GM23338 (cell line): ENCODE data around the gene BNIPL. TPM values are rescaled to one million over a fixed set of nuclear protein-coding genes. Genes with fewer than 3 reads are reported as not detected.

ENCODE experiments used
- ATAC-seq: fragments of 200-7000 bp; cut with Tn5 transposase; 3 replicates; pipeline ENCODE4 v1.9.1; 2020
- DNase-seq: peaks from one replicate; pipeline ENCODE4 v3.0.0-alpha.2; 2015; ENCODE audit warnings: low spot score
- H2AFZ ChIP-seq: fragments of 200-600 bp; sonication (generic); 2 replicates; pipeline ENCODE4 v1.8.0; 2016; ENCODE audit warnings: antibody characterized with exemption, mild to moderate bottlenecking, moderate library complexity
- H3F3A ChIP-seq: fragments of 200-600 bp; sonication (generic); replicated peaks from 2 replicates; pipeline ENCODE4 v1.8.0; 2017; ENCODE audit warnings: antibody characterized with exemption, mixed run types, low read depth
- H3K27ac ChIP-seq: fragments of 200-600 bp; sonication (generic); 2 replicates; pipeline ENCODE4 v1.6.1; 2016; ENCODE audit warnings: low read depth
- H3K27me3 ChIP-seq: fragments of 200-600 bp; sonication (generic); 2 replicates; pipeline ENCODE4 v1.8.0; 2016; ENCODE audit warnings: mild to moderate bottlenecking, mixed run types, moderate library complexity; ENCODE audit not compliant: insufficient read depth
- H3K36me3 ChIP-seq: fragments of 200-600 bp; sonication (generic); 2 replicates; pipeline ENCODE4 v1.8.0; 2016; ENCODE audit warnings: mild to moderate bottlenecking; ENCODE audit not compliant: insufficient read depth
- H3K4me1 ChIP-seq: fragments of 200-600 bp; sonication (generic); 2 replicates; pipeline ENCODE4 v1.8.0; 2016; ENCODE audit warnings: mild to moderate bottlenecking, moderate library complexity; ENCODE audit not compliant: insufficient read depth
- H3K4me2 ChIP-seq: fragments of 200-600 bp; sonication (generic); 2 replicates; pipeline ENCODE4 v1.7.1; 2017; ENCODE audit warnings: mixed run types
- H3K4me3 ChIP-seq: fragments of 200-600 bp; sonication (generic); 2 replicates; pipeline ENCODE4 v1.6.1; 2016; ENCODE audit warnings: mixed run types
- H3K79me2 ChIP-seq: fragments of 200-600 bp; sonication (generic); replicated peaks from 2 replicates; pipeline ENCODE4 v1.8.0; 2017; ENCODE audit warnings: mild to moderate bottlenecking; ENCODE audit not compliant: insufficient read depth
- H3K9me2 ChIP-seq: fragments of 200-600 bp; sonication (generic); 2 replicates; pipeline ENCODE4 v1.8.0; 2017; ENCODE audit not compliant: insufficient read depth
- H4K20me1 ChIP-seq: fragments of 200-600 bp; sonication (generic); replicated peaks from 2 replicates; pipeline ENCODE4 v1.8.0; 2017; ENCODE audit warnings: mild to moderate bottlenecking; ENCODE audit not compliant: insufficient read depth
- H3K27ac Mint-ChIP-seq: 2 replicates; pipeline ENCODE4 v1.8.0; 2020; ENCODE audit warnings: inconsistent platforms, mild to moderate bottlenecking, moderate library complexity, mixed read lengths
- H3K27me3 Mint-ChIP-seq: 3 replicates; pipeline ENCODE4 v1.8.0; 2022; ENCODE audit warnings: low read depth, mild to moderate bottlenecking, moderate library complexity, mixed read lengths, inconsistent platforms; ENCODE audit not compliant: insufficient read depth, poor library complexity
- H3K36me3 Mint-ChIP-seq: 3 replicates; pipeline ENCODE4 v1.8.0; 2021; ENCODE audit warnings: low read depth, mild to moderate bottlenecking, inconsistent platforms, moderate library complexity, mixed read lengths
- H3K4me1 Mint-ChIP-seq: 3 replicates; pipeline ENCODE4 v1.8.0; 2020; ENCODE audit warnings: mild to moderate bottlenecking, inconsistent platforms, mixed read lengths
- H3K4me3 Mint-ChIP-seq: 3 replicates; pipeline ENCODE4 v1.8.0; 2021; ENCODE audit warnings: moderate library complexity, mild to moderate bottlenecking, inconsistent platforms, mixed read lengths
- H3K9me3 Mint-ChIP-seq: 3 replicates; pipeline ENCODE4 v1.8.0; 2020; ENCODE audit warnings: moderate library complexity, mild to moderate bottlenecking, inconsistent platforms, mixed read lengths
- EZH2 ChIP-seq: fragments of 200-600 bp; sonication (generic); IDR thresholded peaks from one replicate; pipeline ENCODE4 v1.8.0; 2017; ENCODE audit warnings: antibody characterized with exemption, mild to moderate bottlenecking, low read depth; ENCODE audit not compliant: unreplicated experiment
- ZNF114 ChIP-seq: fragments of 250-450 bp; sonication (Bioruptor Pico); IDR thresholded peaks from 2 replicates; pipeline ENCODE4 v1.5.0; 2020; ENCODE audit warnings: mild to moderate bottlenecking, moderate library complexity
- polyA plus RNA-seq: library from polyadenylated mRNA; unstranded; fragments of >200 nt; fragmentation: Nextera tagmentation; extraction: Ambion mirVana; gene quantifications from 2 replicates; pipeline ENCODE4 v1.2.1, GENCODE V29; 2016
- total RNA-seq: library from RNA; depleted of rRNA; stranded (reverse); fragments of >200 nt; shearing (Covaris generic); gene quantifications from 2 replicates; pipeline ENCODE4 v1.2.3, GENCODE V29; 2014
- TF ChIP-seq, protein P1 (sequence below): fragments of 250-450 bp; sonication (Bioruptor Pico); IDR thresholded peaks from 2 replicates; pipeline ENCODE4 v1.5.0; 2020; ENCODE audit warnings: mild to moderate bottlenecking, moderate library complexity
- TF ChIP-seq, protein P2 (sequence below): IDR thresholded peaks from 2 replicates; pipeline ENCODE4 v1.6.1; 2016; ENCODE audit warnings: antibody characterized with exemption
- TF ChIP-seq, protein P3 (sequence below), 2 experiments: fragments of 200-600 bp in 1 of 2; sonication (generic) in 1 of 2; conservative IDR thresholded peaks; 2 replicates each; pipeline versions ENCODE4 v1.5.1 to v1.6.1; 2016 to 2017; ENCODE audit warnings: antibody characterized with exemption in 2 of 2, low read depth in 2 of 2, mild to moderate bottlenecking in 2 of 2, moderate library complexity in 1 of 2

Gene BNIPL
- total and polyA plus RNA-seq, 2 experiments from 2014 or later, result 0.91 to 1.2 TPM

DNA sequence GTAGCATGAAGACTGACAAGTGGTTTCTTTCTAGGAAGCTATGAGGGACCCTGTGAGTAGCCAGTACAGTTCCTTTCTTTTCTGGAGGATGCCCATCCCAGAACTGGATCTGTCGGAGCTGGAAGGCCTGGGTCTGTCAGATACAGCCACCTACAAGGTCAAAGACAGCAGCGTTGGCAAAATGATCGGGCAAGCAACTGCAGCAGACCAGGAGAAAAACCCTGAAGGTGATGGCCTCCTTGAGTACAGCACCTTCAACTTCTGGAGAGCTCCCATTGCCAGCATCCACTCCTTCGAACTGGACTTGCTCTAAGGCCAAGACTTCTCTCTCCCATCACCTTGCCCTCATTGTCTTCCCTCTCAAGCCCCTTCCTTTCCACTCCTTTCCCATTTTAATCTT is 30.8 kb downstream of the BNIPL start:
- ATAC-seq (no peak), DNase-seq (no peak)
- Histone ChIP-seq H3K4me2 (no peak overlapping the region), H4K20me1 (no peaks in the 10 kb centered on the region), H3K36me3 (no peaks in the 10 kb centered on the region), H3K4me3 (no peak overlapping the region), H3K27me3 (no peaks in the 10 kb centered on the region), H3F3A (peaks cover 28% of the 10 kb centered on the region), H3K9me2 (no peaks in the 10 kb centered on the region), H2AFZ (no peak overlapping the region), H3K4me1 (peaks cover 8% of the 10 kb centered on the region; the same call in 1 of the 2 replicates), H3K27ac (0 out of 2 replicates have a peak overlapping the region, but pooled peaks have one; percentile 76), H3K79me2 (peaks cover 40% of the 10 kb centered on the region)
- H3K27me3 Mint-ChIP-seq, result peaks cover 13% of the 10 kb centered on the region
- H3K4me1 Mint-ChIP-seq, result peaks cover 20% of the 10 kb centered on the region
- H3K36me3 Mint-ChIP-seq, result peaks cover 34% of the 10 kb centered on the region
- TF ChIP-seq, protein P1, sequence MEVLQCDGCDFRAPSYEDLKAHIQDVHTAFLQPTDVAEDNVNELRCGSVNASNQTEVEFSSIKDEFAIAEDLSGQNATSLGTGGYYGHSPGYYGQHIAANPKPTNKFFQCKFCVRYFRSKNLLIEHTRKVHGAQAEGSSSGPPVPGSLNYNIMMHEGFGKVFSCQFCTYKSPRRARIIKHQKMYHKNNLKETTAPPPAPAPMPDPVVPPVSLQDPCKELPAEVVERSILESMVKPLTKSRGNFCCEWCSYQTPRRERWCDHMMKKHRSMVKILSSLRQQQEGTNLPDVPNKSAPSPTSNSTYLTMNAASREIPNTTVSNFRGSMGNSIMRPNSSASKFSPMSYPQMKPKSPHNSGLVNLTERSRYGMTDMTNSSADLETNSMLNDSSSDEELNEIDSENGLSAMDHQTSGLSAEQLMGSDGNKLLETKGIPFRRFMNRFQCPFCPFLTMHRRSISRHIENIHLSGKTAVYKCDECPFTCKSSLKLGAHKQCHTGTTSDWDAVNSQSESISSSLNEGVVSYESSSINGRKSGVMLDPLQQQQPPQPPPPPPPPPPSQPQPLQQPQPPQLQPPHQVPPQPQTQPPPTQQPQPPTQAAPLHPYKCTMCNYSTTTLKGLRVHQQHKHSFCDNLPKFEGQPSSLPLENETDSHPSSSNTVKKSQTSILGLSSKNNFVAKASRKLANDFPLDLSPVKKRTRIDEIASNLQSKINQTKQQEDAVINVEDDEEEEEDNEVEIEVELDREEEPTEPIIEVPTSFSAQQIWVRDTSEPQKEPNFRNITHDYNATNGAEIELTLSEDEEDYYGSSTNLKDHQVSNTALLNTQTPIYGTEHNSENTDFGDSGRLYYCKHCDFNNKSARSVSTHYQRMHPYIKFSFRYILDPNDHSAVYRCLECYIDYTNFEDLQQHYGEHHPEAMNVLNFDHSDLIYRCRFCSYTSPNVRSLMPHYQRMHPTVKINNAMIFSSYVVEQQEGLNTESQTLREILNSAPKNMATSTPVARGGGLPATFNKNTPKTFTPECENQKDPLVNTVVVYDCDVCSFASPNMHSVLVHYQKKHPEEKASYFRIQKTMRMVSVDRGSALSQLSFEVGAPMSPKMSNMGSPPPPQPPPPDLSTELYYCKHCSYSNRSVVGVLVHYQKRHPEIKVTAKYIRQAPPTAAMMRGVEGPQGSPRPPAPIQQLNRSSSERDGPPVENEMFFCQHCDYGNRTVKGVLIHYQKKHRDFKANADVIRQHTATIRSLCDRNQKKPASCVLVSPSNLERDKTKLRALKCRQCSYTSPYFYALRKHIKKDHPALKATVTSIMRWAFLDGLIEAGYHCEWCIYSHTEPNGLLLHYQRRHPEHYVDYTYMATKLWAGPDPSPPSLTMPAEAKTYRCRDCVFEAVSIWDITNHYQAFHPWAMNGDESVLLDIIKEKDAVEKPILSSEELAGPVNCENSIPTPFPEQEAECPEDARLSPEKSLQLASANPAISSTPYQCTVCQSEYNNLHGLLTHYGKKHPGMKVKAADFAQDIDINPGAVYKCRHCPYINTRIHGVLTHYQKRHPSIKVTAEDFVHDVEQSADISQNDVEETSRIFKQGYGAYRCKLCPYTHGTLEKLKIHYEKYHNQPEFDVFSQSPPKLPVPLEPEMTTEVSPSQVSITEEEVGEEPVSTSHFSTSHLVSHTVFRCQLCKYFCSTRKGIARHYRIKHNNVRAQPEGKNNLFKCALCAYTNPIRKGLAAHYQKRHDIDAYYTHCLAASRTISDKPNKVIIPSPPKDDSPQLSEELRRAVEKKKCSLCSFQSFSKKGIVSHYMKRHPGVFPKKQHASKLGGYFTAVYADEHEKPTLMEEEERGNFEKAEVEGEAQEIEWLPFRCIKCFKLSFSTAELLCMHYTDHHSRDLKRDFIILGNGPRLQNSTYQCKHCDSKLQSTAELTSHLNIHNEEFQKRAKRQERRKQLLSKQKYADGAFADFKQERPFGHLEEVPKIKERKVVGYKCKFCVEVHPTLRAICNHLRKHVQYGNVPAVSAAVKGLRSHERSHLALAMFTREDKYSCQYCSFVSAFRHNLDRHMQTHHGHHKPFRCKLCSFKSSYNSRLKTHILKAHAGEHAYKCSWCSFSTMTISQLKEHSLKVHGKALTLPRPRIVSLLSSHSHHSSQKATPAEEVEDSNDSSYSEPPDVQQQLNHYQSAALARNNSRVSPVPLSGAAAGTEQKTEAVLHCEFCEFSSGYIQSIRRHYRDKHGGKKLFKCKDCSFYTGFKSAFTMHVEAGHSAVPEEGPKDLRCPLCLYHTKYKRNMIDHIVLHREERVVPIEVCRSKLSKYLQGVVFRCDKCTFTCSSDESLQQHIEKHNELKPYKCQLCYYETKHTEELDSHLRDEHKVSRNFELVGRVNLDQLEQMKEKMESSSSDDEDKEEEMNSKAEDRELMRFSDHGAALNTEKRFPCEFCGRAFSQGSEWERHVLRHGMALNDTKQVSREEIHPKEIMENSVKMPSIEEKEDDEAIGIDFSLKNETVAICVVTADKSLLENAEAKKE (CRISPR knock-in tag), result no peak
- TF ChIP-seq ZNF114 (CRISPR knock-in tag) (no peak), EZH2 (no peak)
- TF ChIP-seq, protein P2, sequence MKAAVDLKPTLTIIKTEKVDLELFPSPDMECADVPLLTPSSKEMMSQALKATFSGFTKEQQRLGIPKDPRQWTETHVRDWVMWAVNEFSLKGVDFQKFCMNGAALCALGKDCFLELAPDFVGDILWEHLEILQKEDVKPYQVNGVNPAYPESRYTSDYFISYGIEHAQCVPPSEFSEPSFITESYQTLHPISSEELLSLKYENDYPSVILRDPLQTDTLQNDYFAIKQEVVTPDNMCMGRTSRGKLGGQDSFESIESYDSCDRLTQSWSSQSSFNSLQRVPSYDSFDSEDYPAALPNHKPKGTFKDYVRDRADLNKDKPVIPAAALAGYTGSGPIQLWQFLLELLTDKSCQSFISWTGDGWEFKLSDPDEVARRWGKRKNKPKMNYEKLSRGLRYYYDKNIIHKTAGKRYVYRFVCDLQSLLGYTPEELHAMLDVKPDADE, result no peak
- TF ChIP-seq, protein P3, sequence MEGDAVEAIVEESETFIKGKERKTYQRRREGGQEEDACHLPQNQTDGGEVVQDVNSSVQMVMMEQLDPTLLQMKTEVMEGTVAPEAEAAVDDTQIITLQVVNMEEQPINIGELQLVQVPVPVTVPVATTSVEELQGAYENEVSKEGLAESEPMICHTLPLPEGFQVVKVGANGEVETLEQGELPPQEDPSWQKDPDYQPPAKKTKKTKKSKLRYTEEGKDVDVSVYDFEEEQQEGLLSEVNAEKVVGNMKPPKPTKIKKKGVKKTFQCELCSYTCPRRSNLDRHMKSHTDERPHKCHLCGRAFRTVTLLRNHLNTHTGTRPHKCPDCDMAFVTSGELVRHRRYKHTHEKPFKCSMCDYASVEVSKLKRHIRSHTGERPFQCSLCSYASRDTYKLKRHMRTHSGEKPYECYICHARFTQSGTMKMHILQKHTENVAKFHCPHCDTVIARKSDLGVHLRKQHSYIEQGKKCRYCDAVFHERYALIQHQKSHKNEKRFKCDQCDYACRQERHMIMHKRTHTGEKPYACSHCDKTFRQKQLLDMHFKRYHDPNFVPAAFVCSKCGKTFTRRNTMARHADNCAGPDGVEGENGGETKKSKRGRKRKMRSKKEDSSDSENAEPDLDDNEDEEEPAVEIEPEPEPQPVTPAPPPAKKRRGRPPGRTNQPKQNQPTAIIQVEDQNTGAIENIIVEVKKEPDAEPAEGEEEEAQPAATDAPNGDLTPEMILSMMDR (conservative IDR thresholded peaks at IDR 0.05; ENCODE audit: low read depth in 2 of 2), result no peak
- H3K9me3 Mint-ChIP-seq, result no peaks in the 10 kb centered on the region
- no peak overlapping the region for H3K27ac Mint-ChIP-seq
- H3K4me3 Mint-ChIP-seq, result no peak overlapping the region; the same call in 2 of the 3 replicates
